Measurements from ENCODE around the gene ZNF624.
A peak's percentile ranks its signal among the peaks of the same experiment; 100 is the strongest.

ZNF624 gene

DNA sequence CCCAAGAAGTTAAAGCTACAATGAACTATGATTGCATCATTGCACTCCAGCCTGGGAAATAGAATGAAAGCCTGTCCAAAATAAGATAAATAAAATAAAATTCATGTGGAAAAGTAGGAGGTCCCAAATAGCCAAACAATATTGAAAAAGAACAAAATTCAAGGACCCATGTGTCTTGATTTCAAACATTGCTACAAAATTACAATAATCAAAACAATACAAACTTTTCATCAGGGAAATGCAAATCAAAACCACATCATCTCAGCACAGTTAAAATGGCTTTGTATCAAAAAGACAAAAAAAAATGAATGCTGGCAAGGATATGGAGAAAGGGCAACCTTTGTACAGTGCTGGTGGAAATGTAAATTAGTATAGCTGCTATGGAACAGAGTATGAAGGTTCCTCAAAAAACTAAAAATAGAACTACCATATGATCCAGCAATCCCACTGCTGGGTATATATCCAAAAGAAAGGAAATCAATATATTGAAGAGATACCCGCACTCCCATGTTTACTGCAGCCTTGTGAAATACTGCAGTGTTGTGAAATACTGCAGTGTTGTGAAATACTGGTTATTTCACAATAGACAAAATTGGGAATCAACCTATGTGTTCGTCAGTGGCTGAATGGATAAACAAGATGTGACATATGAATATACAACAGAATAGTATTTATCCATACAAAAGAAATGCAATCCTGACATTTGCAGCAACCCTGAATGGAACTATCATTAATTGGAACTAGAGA is 60.1 kb downstream of the ZNF624 start:
- peak; percentile 74 for DNase-seq (ENCODE audit: low read depth)

DNA sequence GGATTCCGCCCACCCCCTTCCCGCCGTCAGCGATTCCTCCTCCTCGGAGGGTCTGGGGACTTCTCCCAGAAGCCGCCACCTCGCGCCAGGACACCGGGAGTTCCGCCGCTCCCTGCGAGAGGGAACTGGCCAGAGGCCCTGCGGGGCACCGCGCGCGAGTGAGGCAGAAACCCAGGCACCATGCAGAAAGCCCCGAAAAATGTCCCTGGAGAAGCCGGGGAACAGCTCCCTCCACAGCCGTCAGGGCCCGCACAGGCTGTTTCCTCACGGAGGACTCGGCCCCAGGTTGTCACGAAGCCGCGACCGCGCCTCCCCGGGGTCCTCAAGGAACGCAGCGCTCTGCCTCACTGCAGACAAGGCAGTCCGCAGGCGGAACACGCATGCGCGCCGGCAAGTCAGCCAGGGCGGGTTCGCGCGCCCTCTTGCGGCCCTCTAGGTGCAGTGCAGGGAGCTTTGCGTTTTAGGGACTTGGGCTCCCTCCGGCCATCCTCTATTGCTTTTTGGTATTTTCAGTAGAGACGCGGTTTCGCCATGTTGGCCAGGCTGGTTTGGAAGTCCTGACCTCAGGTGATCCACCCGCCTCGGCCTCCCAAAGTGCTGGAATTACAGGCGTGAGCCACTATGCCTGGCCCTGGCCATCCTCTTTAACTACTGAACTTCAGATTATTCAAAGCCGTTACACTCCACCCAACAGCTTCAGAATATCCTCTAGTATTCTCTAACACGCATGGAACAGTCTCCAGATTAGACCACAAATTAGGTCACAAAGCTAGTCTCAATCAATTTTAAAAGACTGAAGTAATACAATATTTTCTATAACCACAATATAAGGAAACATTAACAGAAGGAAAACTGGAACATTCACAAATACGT is 64.3 kb downstream of the ZNF624 start:
- peak; percentile 72 for DNase-seq (ENCODE audit: low read depth)

DNA sequence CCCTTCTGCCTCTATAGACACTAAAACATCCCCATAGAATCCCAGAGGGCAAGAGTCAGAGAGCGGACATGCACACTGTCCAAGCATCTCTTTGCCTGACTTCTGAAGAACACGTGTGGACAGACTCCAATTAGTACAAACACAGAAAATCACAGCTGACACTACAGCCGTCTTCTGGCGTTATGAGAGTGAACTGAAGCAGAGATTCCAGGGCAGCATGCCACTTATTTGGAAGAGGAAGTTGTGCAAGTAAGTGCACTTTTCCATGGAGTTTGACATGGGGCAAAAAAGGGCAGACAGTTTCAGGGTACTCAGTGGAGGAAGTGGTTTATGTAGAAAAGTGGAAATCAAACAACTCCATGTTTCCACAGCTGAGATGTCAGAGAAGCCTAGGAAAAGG is 67.9 kb downstream of the ZNF624 start:
- no peak for DNase-seq (ENCODE audit: low read depth)

DNA sequence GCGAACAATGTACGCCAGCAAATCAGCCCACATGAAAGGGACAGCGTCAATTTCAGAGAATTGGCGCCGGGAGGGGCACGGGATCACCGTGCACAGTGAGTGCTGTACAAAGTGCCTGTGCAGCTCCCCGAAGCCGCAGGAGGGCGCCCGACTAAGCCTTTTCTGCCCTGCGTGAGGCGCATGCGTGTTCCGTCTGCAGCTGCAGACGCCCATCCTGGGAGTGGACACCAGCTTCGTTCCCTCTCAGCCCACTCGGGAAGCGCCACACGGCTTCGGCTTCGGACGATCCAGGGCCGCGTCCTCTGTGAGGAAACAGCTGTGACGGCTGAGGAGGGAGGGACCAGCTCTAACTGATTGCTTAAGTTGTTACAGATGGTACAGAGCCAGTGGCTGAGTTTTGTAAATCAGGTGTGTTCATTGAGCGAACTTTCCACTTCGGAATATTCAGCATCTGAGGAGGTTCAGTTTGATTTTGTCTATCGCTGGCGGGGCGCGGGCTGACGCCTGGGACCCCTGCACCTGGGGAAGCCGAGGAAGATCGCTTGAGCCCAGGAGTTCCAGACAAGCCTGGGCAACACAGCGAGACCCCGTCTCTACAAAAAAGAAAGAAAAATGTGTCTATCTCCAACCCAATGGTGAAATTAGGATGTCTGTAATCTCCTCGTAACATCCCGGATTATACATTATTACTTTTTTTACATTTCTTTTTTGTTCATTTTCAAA is 69.2 kb downstream of the ZNF624 start:
- DNase-seq (ENCODE audit: low read depth), result peak; percentile 83

DNA sequence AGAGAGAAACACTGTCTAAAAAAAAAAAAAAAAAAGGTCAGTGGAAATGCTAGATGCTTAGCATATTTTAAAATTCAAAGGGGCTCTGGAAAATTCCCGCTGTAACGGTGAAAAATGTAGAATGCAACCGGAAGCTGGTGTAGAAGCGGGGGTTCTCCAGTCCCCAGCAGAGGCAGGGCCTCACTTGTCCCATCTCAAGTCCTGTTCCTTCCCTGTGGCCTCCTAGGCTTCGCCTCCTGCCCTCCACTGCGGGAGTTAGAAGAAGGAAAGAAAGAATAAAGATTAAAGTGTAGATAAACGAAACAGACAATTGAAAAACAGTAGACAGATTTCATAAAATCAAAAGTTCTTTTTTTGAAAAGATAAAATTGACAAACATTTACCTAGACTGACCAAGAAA is 69.9 kb downstream of the ZNF624 start:
- DNase-seq (ENCODE audit: low read depth), result no peak

DNA sequence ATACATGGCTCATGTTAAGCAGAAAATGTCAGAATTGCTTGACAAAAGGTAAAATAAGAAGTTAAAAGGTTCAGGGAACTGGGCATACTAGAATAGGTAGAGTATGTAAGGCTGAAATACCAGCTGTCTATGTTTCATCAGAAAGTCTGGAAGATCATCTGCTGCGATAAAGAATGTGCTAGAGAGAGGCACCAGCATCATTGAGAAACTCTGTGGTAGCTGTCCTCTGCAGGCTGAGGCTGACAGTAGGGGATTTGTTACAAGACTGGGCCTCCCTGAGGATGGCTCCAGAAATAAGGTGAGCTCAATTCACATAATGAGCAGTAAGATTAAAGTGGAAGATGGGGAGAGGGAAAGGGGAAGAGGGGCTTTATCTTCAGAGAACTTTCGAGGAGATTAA is 80.2 kb downstream of the ZNF624 start:
- DNase-seq (ENCODE audit: low read depth), result no peak
